Loucy (cell line): Measurements from ENCODE around the gene PID1.

Experiments
- H2AFZ ChIP-seq: fragments of 200-600 bp; sonication (generic); 2 replicates; pipeline ENCODE4 v1.6.0; 2016; ENCODE audit warnings: antibody characterized with exemption, mild to moderate bottlenecking, low read length, moderate library complexity
- H3F3A ChIP-seq: fragments of 200-600 bp; 2 replicates; pipeline ENCODE4 v1.6.0; 2016; ENCODE audit warnings: antibody characterized with exemption, low read depth, mild to moderate bottlenecking
- H3K27me3 ChIP-seq: fragments of 200-600 bp; sonication (generic); 2 replicates; pipeline ENCODE4 v1.6.1; 2014; ENCODE audit warnings: low read length, mild to moderate bottlenecking; ENCODE audit not compliant: insufficient read depth, poor library complexity, severe bottlenecking
- H3K36me3 ChIP-seq: fragments of 200-600 bp; sonication (generic); 2 replicates; pipeline ENCODE4 v1.6.1; 2016; ENCODE audit warnings: low read length; ENCODE audit not compliant: insufficient read depth
- H3K4me1 ChIP-seq: fragments of 200-600 bp; sonication (generic); 2 replicates; pipeline ENCODE4 v1.5.1; 2014; ENCODE audit warnings: low read length, mild to moderate bottlenecking; ENCODE audit not compliant: insufficient read depth, poor library complexity, severe bottlenecking
- H3K4me2 ChIP-seq: fragments of 200-600 bp; sonication (generic); 2 replicates; pipeline ENCODE4 v1.6.0; 2014; ENCODE audit warnings: antibody characterized with exemption, low read length, low read depth, mild to moderate bottlenecking; ENCODE audit not compliant: poor library complexity, severe bottlenecking
- H3K4me3 ChIP-seq: fragments of 200-600 bp; sonication (generic); 2 replicates; pipeline ENCODE4 v1.5.1; 2014; ENCODE audit warnings: low read length, mild to moderate bottlenecking, mixed read lengths; ENCODE audit not compliant: poor library complexity, severe bottlenecking
- H3K79me2 ChIP-seq: fragments of 200-600 bp; sonication (generic); 2 replicates; pipeline ENCODE4 v1.6.1; 2014; ENCODE audit warnings: low read length; ENCODE audit not compliant: insufficient read depth
- H3K9ac ChIP-seq: fragments of 200-600 bp; sonication (generic); 2 replicates; pipeline ENCODE4 v1.6.0; 2014; ENCODE audit warnings: mild to moderate bottlenecking, low read depth, low read length, moderate library complexity; ENCODE audit not compliant: poor library complexity, severe bottlenecking
- H3K9me2 ChIP-seq: fragments of 200-600 bp; sonication (generic); replicated peaks from 2 replicates; pipeline ENCODE4 v1.6.1; 2016; ENCODE audit warnings: low read depth, low read length, mixed read lengths
- H3K9me3 ChIP-seq: fragments of 200-600 bp; sonication (generic); 2 replicates; pipeline ENCODE4 v1.6.1; 2014; ENCODE audit warnings: mild to moderate bottlenecking, antibody characterized with exemption, low read length, low read depth; ENCODE audit not compliant: insufficient read depth
- H4K20me1 ChIP-seq: fragments of 200-600 bp; sonication (generic); 2 replicates; pipeline ENCODE4 v1.6.0; 2014; ENCODE audit warnings: antibody characterized with exemption, low read length, mild to moderate bottlenecking; ENCODE audit not compliant: insufficient read depth, poor library complexity, severe bottlenecking
- EZH2phosphoT487 ChIP-seq: fragments of 200-600 bp; IDR thresholded peaks from 2 replicates; pipeline ENCODE4 v1.6.1; 2018; ENCODE audit warnings: antibody characterized with exemption, mild to moderate bottlenecking, moderate library complexity, borderline replicate concordance
- TF ChIP-seq, protein P1 (sequence below): fragments of 200-600 bp; sonication (generic); conservative IDR thresholded peaks from 2 replicates; pipeline ENCODE4 v1.5.1; 2014; ENCODE audit warnings: mild to moderate bottlenecking, antibody characterized with exemption, low read length

PID1 gene

GRCh38 chr2:228999326-228999725, 271.8 kb downstream of the PID1 start:
- Histone ChIP-seq H3K9me2 (no peaks in the 10 kb centered on the region), H3K4me3 (no peak overlapping the region), H3K36me3 (no peaks in the 10 kb centered on the region), H3F3A (no peaks in the 10 kb centered on the region), H3K9ac (no peak overlapping the region), H3K4me1 (no peaks in the 10 kb centered on the region), H3K4me2 (no peak overlapping the region), H2AFZ (no peak overlapping the region), H3K27me3 (no peaks in the 10 kb centered on the region), H3K9me3 (peaks cover 28% of the 10 kb centered on the region; the same call in 1 of the 2 replicates), H3K79me2 (no peaks in the 10 kb centered on the region), H4K20me1 (no peaks in the 10 kb centered on the region)
- no peak for TF ChIP-seq EZH2phosphoT487
- TF ChIP-seq, protein P1, sequence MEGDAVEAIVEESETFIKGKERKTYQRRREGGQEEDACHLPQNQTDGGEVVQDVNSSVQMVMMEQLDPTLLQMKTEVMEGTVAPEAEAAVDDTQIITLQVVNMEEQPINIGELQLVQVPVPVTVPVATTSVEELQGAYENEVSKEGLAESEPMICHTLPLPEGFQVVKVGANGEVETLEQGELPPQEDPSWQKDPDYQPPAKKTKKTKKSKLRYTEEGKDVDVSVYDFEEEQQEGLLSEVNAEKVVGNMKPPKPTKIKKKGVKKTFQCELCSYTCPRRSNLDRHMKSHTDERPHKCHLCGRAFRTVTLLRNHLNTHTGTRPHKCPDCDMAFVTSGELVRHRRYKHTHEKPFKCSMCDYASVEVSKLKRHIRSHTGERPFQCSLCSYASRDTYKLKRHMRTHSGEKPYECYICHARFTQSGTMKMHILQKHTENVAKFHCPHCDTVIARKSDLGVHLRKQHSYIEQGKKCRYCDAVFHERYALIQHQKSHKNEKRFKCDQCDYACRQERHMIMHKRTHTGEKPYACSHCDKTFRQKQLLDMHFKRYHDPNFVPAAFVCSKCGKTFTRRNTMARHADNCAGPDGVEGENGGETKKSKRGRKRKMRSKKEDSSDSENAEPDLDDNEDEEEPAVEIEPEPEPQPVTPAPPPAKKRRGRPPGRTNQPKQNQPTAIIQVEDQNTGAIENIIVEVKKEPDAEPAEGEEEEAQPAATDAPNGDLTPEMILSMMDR, result no peak

DNA sequence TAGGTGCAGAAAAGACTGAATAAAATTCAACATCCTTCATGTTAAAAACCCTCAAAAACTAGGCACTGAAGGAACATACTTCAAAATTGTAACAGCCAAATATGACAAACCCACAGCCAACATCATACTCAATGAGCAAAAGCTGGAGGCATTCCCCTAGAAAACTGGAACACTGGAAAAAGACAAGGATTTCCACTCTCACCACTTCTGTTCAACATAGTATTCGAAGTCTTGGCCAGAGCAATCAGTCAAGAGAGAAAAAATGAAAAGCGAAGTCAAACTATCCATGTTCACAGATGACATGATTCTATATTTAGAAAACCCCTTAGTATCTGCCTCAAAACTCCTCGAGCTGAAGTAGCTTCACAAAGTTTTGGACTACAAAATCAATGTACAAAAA, 282.3 kb downstream of the PID1 start:
- Histone ChIP-seq H3K9me3 (peaks cover 18% of the 10 kb centered on the region; the same call in 1 of the 2 replicates), H3K9ac (no peak overlapping the region)
- TF ChIP-seq EZH2phosphoT487, result no peak
- TF ChIP-seq, protein P1, result no peak

GRCh38 chr2:228987441-228988155, 283.5 kb downstream of the PID1 start:
- Histone ChIP-seq H3K9ac (no peak overlapping the region), H3K9me2 (no peaks in the 10 kb centered on the region), H3K4me3 (no peak overlapping the region), H3K36me3 (no peaks in the 10 kb centered on the region), H3K27me3 (no peaks in the 10 kb centered on the region), H4K20me1 (no peaks in the 10 kb centered on the region), H3F3A (no peaks in the 10 kb centered on the region), H3K79me2 (no peaks in the 10 kb centered on the region), H3K4me2 (no peak overlapping the region), H3K9me3 (peaks cover 9% of the 10 kb centered on the region; the same call in 1 of the 2 replicates), H2AFZ (no peak overlapping the region), H3K4me1 (no peaks in the 10 kb centered on the region)
- TF ChIP-seq, protein P1, result no peak
- TF ChIP-seq EZH2phosphoT487, result no peak

More for the DNA sequence above, 282.3 kb downstream of the PID1 start:
- Histone ChIP-seq H3K4me1 (no peaks in the 10 kb centered on the region), H2AFZ (no peak overlapping the region), H3K79me2 (no peaks in the 10 kb centered on the region), H3F3A (no peaks in the 10 kb centered on the region), H3K36me3 (no peaks in the 10 kb centered on the region), H3K4me3 (no peak overlapping the region), H4K20me1 (no peaks in the 10 kb centered on the region), H3K4me2 (no peak overlapping the region), H3K27me3 (no peaks in the 10 kb centered on the region), H3K9me2 (no peaks in the 10 kb centered on the region)
